AG10803 (cell line): ENCODE measurements around the gene MMUT.

Experiments used
- DNase-seq: peaks from one replicate; pipeline ENCODE4 v3.0.0; 2010; ENCODE audit warnings: low read depth
- H3K4me3 ChIP-seq: 2 replicates; pipeline ENCODE4 v1.5.1; 2011; ENCODE audit warnings: mild to moderate bottlenecking, low read length, control low read depth
- TF ChIP-seq, protein P1 (sequence below): conservative IDR thresholded peaks from 2 replicates; pipeline ENCODE4 v1.5.1; 2011; ENCODE audit warnings: mild to moderate bottlenecking, low read length, control low read depth, inconsistent platforms

MMUT gene

DNA sequence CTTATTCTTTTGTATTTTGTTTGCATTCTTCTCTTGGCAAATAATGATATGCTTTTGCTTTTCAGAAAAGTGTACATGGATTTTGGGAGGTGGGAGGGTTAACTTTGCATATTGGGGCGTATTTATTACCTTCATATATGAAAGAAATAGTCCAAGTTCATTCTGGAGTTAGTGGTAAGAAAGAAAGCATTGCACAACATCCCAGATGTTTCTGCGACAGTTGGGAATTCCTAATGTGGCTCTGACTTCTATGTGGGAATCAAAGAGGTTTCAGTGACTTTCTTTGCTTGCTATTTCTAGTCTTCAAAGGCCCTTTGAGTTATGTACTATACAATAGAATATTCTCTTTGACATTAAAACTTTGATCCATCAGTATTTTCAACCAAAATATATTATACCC, 78.1 kb downstream of the MMUT start:
- DNase-seq: peak; percentile 0
- no peak overlapping the region for H3K4me3 ChIP-seq
- TF ChIP-seq, protein P1, sequence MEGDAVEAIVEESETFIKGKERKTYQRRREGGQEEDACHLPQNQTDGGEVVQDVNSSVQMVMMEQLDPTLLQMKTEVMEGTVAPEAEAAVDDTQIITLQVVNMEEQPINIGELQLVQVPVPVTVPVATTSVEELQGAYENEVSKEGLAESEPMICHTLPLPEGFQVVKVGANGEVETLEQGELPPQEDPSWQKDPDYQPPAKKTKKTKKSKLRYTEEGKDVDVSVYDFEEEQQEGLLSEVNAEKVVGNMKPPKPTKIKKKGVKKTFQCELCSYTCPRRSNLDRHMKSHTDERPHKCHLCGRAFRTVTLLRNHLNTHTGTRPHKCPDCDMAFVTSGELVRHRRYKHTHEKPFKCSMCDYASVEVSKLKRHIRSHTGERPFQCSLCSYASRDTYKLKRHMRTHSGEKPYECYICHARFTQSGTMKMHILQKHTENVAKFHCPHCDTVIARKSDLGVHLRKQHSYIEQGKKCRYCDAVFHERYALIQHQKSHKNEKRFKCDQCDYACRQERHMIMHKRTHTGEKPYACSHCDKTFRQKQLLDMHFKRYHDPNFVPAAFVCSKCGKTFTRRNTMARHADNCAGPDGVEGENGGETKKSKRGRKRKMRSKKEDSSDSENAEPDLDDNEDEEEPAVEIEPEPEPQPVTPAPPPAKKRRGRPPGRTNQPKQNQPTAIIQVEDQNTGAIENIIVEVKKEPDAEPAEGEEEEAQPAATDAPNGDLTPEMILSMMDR: no peak
